DND-41 (cell line): ENCODE data around the gene SLC38A11.

Experiments
- ATAC-seq: fragments of 200-7000 bp; cut with Tn5 transposase; 3 replicates; pipeline ENCODE4 v1.9.1; 2021; ENCODE audit warnings: low read depth; ENCODE audit not compliant: insufficient read depth
- DNase-seq: peaks from one replicate; pipeline ENCODE4 v3.0.0-alpha.2; 2020
- H2AFZ ChIP-seq: 2 replicates; pipeline ENCODE4 v1.6.0; 2012; ENCODE audit warnings: low read depth, low read length
- H3K27ac ChIP-seq: 2 replicates; pipeline ENCODE4 v1.5.1; 2012; ENCODE audit warnings: low read length, inconsistent platforms
- H3K27me3 ChIP-seq: fragments of 200-600 bp; sonication (generic); 2 replicates; pipeline ENCODE4 v1.6.0; 2012; ENCODE audit warnings: low read length, mild to moderate bottlenecking, inconsistent platforms; ENCODE audit not compliant: insufficient read depth, poor library complexity
- H3K36me3 ChIP-seq: 2 replicates; pipeline ENCODE4 v1.5.1; 2012; ENCODE audit warnings: low read length, inconsistent platforms; ENCODE audit not compliant: insufficient read depth
- H3K4me1 ChIP-seq: 2 replicates; pipeline ENCODE4 v1.5.1; 2012; ENCODE audit warnings: mild to moderate bottlenecking, low read length; ENCODE audit not compliant: insufficient read depth
- H3K4me2 ChIP-seq: 2 replicates; pipeline ENCODE4 v1.6.0; 2012; ENCODE audit warnings: mild to moderate bottlenecking, moderate library complexity, low read length, inconsistent platforms; ENCODE audit not compliant: insufficient read depth
- H3K4me3 ChIP-seq, 2 experiments: fragments of 200-600 bp in 1 of 2; shearing (Covaris generic) in 1 of 2; 2 replicates each; pipeline ENCODE4 v1.5.1; 2012 to 2016; ENCODE audit warnings: inconsistent platforms in 2 of 2, low read length in 2 of 2, mild to moderate bottlenecking in 2 of 2, low read depth in 1 of 2, moderate library complexity in 1 of 2
- H3K79me2 ChIP-seq: 2 replicates; pipeline ENCODE4 v1.6.0; 2012; ENCODE audit warnings: low read length, inconsistent platforms; ENCODE audit not compliant: insufficient read depth
- H3K9ac ChIP-seq: 2 replicates; pipeline ENCODE4 v1.6.0; 2012; ENCODE audit warnings: low read depth, mild to moderate bottlenecking, inconsistent platforms, low read length, moderate library complexity
- H3K9me3 ChIP-seq: 2 replicates; pipeline ENCODE4 v1.5.1; 2012; ENCODE audit warnings: low read length, moderate library complexity, mild to moderate bottlenecking, inconsistent platforms; ENCODE audit not compliant: insufficient read depth, severe bottlenecking
- H4K20me1 ChIP-seq: 2 replicates; pipeline ENCODE4 v1.6.0; 2012; ENCODE audit warnings: low read length; ENCODE audit not compliant: insufficient read depth
- EZH2 ChIP-seq: IDR thresholded peaks from 3 replicates; pipeline ENCODE4 v1.6.1; 2012; ENCODE audit warnings: borderline replicate concordance, low read depth, mild to moderate bottlenecking, moderate library complexity, low read length, inconsistent platforms; ENCODE audit not compliant: severe bottlenecking
- TF ChIP-seq, protein P1 (sequence below): IDR thresholded peaks from 2 replicates; pipeline ENCODE4 v1.5.1; 2012; ENCODE audit warnings: borderline replicate concordance, low read length, moderate library complexity, mild to moderate bottlenecking; ENCODE audit not compliant: poor library complexity, severe bottlenecking; ENCODE audit errors: extremely low read depth

SLC38A11 gene

DNA sequence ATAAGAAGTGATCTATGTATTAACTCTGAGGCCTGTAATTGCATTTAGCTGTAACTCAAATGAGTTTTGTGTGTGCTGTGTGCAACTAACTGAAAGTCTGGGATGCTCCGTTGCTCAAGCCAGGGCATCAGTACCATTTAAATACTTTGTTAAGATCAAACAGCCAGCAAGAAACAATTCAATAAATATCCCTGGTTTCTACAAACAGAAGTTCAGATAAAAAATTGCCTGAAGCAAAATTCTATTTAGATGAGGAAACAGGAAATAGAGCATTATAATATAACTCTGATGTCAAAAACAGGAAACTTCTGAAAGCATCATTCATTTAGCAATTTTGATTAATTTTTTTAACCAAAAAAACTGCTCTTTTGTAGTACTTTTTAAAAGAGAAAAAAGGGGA is 18.9 kb upstream of the SLC38A11 start:
- no peak overlapping the region for H3K4me2 ChIP-seq

DNA sequence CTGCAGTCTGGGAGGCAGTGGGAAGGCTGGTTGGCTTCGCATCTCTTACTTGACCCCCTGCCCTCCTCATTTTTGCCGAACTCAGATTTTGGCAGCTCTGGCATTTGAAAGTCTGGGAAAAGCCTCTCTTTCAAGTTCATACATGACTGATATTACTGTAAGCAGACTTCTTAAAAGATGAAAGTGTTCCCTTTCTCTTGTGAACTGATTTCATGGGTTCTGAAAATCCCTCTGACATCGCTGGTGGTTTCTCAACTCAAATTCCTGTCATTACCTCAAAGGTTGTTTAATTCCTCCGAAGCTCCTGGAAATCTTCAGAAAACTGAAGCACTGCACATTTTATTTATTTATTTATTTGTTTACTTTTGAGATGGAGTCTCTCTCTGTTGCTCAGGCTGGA is 16.9 kb upstream of the SLC38A11 start:
- Histone ChIP-seq H3K4me2 (no peak overlapping the region), H3K9ac (no peak overlapping the region), H3K27me3 (no peaks in the 10 kb centered on the region), H4K20me1 (no peaks in the 10 kb centered on the region), H3K9me3 (no peaks in the 10 kb centered on the region), H3K4me3 (no peak overlapping the region), H3K27ac (no peak overlapping the region), H3K36me3 (no peaks in the 10 kb centered on the region), H3K4me1 (peaks cover 6% of the 10 kb centered on the region; the same call in 1 of the 2 replicates), H2AFZ (no peak overlapping the region), H3K79me2 (no peaks in the 10 kb centered on the region)
- no peak for ATAC-seq
- no peak for DNase-seq
- no peak for TF ChIP-seq EZH2
- TF ChIP-seq, protein P1, sequence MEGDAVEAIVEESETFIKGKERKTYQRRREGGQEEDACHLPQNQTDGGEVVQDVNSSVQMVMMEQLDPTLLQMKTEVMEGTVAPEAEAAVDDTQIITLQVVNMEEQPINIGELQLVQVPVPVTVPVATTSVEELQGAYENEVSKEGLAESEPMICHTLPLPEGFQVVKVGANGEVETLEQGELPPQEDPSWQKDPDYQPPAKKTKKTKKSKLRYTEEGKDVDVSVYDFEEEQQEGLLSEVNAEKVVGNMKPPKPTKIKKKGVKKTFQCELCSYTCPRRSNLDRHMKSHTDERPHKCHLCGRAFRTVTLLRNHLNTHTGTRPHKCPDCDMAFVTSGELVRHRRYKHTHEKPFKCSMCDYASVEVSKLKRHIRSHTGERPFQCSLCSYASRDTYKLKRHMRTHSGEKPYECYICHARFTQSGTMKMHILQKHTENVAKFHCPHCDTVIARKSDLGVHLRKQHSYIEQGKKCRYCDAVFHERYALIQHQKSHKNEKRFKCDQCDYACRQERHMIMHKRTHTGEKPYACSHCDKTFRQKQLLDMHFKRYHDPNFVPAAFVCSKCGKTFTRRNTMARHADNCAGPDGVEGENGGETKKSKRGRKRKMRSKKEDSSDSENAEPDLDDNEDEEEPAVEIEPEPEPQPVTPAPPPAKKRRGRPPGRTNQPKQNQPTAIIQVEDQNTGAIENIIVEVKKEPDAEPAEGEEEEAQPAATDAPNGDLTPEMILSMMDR, result no peak

More for the DNA sequence above, 18.9 kb upstream of the SLC38A11 start:
- H3K4me3 ChIP-seq, result no peak overlapping the region
- H3K27ac ChIP-seq, result no peak overlapping the region
- peaks cover 6% of the 10 kb centered on the region; the same call in 1 of the 2 replicates for H3K4me1 ChIP-seq
- no peaks in the 10 kb centered on the region for H3K36me3 ChIP-seq
- no peaks in the 10 kb centered on the region for H4K20me1 ChIP-seq
- TF ChIP-seq EZH2, result no peak
- TF ChIP-seq, protein P1, result no peak
- ATAC-seq (no peak), DNase-seq (no peak)
- H3K9me3 ChIP-seq, result no peaks in the 10 kb centered on the region
- no peaks in the 10 kb centered on the region for H3K27me3 ChIP-seq
- H3K79me2 ChIP-seq, result no peaks in the 10 kb centered on the region
- H3K9ac ChIP-seq, result no peak overlapping the region
- no peak overlapping the region for H2AFZ ChIP-seq

DNA sequence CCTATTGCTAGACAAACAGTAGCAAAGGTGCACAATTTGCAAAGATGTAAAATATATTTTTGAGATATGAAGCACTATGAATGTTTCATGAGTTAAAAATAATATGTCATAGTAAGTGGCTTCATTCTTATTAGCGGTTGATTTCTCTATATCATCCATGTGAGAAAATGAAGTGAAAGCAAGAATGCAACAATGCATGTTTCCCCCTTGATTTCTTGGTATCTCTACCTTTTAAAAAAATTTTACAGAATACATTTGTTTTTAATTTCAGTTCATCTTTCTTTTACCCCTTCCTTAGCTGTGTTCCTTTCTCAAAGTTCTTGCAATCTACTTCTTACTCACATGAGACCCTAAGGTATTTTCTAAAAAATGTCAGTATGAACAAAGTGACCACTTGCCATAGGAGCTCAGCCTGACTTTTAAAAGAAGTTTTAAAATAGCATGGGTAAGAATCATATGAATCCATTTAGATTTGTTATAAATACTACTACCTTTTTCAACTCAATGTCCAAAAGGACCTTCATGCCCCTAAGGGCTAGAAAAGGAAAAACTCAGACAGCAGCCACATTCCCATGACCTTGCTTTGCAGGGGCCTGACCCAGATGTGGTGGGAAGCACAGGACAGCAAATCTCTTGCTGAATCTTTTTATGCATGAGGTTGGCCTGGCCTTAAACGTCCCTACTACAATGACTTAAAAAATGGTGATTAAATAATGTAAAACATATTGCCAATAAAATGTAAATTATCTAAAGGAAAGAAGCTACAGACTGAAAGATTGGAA is 14.8 kb upstream of the SLC38A11 start:
- H3K9me3 ChIP-seq, result no peaks in the 10 kb centered on the region

More for the DNA sequence above, 14.8 kb upstream of the SLC38A11 start:
- DNase-seq, result no peak
- H2AFZ ChIP-seq, result no peak overlapping the region
- no peaks in the 10 kb centered on the region for H3K27me3 ChIP-seq
- no peaks in the 10 kb centered on the region for H4K20me1 ChIP-seq
- no peaks in the 10 kb centered on the region for H3K79me2 ChIP-seq
- H3K4me2 ChIP-seq, result no peak overlapping the region
- peaks cover 7% of the 10 kb centered on the region; the same call in 1 of the 2 replicates for H3K4me1 ChIP-seq
- H3K27ac ChIP-seq, result no peak overlapping the region
- H3K4me3 ChIP-seq, result no peak overlapping the region
- no peak overlapping the region for H3K9ac ChIP-seq
- H3K36me3 ChIP-seq, result no peaks in the 10 kb centered on the region
- TF ChIP-seq EZH2, result no peak
- TF ChIP-seq, protein P1, result no peak
- ATAC-seq, result no peak
